Measurements from ENCODE around the gene ANAPC2.

Gene ANAPC2

GRCh38 chr9:137128158-137128861 is 60.0 kb downstream of the ANAPC2 start:
- DNase-seq (ENCODE audit: low read depth in 2 of 2), result no peak

- DNase-seq (ENCODE audit: low read depth in 2 of 2), result no peak
These were observed 60.8 kb downstream of the ANAPC2 start for GRCh38 chr9:137127301-137128157.

GRCh38 chr9:137126786-137127185 is 61.6 kb downstream of the ANAPC2 start:
- DNase-seq (ENCODE audit: low read depth in 2 of 2), result no peak
